Hindlimb muscle (tissue), 1 donor: Measurements from ENCODE around the gene AUNIP. TPM values are rescaled to one million over a fixed set of nuclear protein-coding genes. Genes with fewer than 3 reads are reported as not detected.

Experiments
- DNase-seq: peaks from one replicate; pipeline ENCODE4 v3.0.0-alpha.2; 2013
- polyA plus RNA-seq: library from polyadenylated mRNA; unstranded; fragments of 120-200 nt; gene quantifications from one replicate; pipeline ENCODE4 v1.2.1, GENCODE V29; 2013; ENCODE audit not compliant: insufficient read length

The AUNIP gene
- polyA plus RNA-seq: 0.92 TPM

GRCh38 chr1:25858906-25859789 lies at the start of gene AUNIP:
TSS of gene AUNIP (minus strand) at chr1:25859457. CDS start at chr1:25859357, 100 bp downstream.
- DNase-seq: peak; percentile 89

DNA sequence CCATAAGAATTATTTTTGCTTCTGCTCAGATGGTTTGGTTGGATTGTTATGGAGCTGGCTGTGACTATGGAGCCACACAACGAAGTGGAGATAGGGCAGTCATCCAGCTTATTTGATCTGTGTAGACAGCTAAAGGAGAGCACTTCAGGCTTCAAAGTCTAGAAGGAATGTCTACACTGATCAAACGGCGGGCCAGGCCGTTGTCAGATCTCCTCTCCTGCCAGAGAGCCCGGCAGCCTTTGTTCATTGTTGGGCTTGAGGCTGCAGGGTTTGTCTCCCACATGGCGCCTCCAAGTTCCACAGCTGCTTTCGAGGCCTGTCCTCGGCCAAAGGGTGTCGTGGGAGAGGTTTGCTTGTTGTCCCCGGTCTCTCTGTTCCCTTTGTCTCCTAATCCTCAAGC lies 49.8 kb upstream of the AUNIP start:
- DNase-seq: no peak

DNA sequence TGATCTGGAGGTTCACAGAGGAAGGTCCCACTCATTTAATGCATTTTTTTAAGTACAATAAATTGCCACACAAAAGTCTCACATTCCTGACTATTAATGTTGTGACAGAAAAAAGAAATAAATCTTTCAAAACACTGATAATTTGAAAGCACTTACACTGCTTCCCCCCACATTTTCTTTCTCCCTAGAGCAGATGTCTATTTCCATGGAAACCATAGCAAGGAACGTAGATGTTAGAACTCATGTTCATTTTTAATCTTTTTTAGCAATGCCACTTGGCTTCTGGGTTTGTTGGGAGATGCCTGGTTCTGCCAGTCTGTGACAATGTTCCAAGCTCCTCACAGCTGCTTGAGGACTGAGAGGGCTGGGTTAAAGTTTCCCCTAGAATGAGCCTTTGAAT lies 48.9 kb upstream of the AUNIP start:
- no peak for DNase-seq

- DNase-seq: no peak
These were observed 48.3 kb upstream of the AUNIP start for GRCh38 chr1:25907601-25908000.

DNA sequence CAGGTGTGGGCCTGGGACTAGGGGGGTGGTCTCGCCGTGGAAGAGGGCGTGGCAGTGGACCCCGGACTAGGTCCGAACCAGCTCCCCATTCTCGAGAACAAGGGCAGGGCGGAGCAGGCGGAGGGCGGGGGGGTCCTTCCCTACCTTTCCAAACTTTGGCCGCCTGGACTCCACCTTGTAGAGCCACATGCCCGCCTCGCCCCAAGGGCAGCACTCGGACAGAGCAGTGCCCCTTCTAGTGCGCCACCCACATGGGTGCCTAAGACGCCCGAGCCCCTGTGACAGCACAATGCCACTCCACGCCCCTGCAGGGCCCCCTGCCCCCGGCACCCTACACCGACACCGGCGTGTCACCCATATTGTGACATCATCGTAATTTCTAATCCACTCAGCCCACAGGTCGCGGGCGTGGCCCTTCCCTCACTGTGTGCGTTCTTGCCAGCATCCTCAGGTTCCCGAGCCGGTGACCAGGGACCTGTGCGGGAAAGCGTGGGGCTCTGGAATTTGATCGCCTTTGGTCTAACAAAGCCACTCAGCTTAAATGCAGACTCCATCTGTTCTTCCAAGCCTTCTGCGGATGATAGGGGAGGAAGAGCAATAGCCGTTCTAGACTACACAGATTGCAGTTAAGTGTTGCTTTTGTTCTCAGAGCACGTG lies 47.5 kb upstream of the AUNIP start:
- DNase-seq: no peak

GRCh38 chr1:25905680-25906643 lies 46.7 kb upstream of the AUNIP start, which contains the start of gene STMN1:
TSS of gene STMN1 (minus strand) at chr1:25906419. CDS start at chr1:25904676, 1,743 bp downstream.
- DNase-seq: peak; percentile 96

DNA sequence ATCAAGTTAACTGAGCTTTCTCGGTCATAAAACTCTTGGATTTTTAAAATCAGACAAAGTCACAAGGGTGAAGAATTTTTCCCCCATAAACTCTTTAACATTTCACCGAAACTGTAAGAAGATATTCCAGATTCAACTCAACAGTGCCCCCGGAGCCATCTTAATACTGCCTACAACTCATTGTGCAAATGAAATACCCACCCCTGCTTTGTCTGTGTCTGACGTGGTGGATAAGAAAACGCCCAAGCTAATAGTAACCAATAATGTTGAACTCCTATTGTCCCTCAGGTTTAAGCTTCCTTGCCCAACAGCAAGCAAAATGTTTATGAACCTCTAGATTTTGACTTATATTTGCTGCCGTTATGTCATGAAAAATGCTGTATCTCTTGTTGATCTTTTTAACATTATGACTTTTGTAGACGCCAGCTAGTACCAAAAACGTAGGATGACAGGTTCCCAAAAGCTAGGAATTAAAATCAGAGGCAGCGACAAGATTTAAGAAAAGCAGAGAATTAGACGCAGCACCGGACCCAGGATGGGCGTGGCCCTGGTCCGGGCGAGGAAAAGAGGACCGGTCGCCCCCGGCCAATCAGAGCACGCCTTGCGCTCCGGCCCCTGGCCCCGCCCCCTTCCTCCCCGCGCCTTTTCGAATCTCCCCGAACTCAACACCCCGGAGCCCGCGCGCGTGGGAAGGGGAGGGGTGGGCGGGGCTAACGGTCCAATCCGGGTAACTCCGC lies 45.9 kb upstream of the AUNIP start:
- DNase-seq: peak; percentile 93

DNA sequence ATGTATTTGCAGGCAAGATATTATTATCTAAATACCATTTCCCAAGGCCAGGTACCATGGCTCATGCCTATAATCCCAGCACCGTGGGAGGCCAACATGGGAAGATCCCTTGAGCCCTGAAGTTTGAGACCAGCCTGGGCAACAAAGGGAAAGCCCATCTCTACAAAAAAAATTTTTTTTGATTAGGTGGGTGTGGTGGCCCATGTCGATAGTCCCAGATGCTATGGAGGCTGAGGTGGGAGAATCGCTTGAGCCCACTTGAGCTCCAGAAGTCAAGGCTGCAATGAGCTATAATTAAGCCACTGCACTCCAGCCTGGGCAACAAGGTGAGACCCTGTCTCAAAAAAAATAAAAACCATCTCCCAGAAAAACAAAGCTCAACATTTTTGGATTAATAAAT lies 44.7 kb upstream of the AUNIP start:
- no peak for DNase-seq

GRCh38 chr1:25902462-25902861 lies 43.2 kb upstream of the AUNIP start:
- no peak for DNase-seq

DNA sequence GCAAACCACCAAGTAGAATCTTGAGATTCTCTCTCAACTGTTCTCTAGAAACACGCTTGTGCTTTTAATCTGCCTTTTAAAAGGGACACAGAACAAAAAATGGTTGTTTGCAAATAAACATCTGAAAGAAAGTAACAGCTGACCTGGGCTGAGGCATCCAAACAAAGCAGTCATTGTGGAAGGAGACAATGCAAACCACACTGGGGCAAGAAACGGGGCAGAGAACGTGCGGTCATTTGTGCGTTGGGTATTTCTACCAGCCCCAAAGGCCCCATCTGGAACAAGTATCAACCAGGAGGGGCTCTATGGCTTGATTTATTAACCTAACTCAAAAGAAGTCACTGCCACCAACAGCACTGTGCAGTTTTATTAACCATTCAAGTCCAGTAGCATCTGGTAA lies 41.0 kb upstream of the AUNIP start:
- no peak for DNase-seq

- no peak for DNase-seq
These were observed 40.5 kb upstream of the AUNIP start for GRCh38 chr1:25899792-25900191.

- no peak for DNase-seq
These were observed 39.2 kb upstream of the AUNIP start for GRCh38 chr1:25898223-25899015.

- DNase-seq: no peak
These were observed 38.5 kb upstream of the AUNIP start for GRCh38 chr1:25897754-25898153.

GRCh38 chr1:25896266-25896665 lies 37.0 kb upstream of the AUNIP start:
- DNase-seq: no peak

DNA sequence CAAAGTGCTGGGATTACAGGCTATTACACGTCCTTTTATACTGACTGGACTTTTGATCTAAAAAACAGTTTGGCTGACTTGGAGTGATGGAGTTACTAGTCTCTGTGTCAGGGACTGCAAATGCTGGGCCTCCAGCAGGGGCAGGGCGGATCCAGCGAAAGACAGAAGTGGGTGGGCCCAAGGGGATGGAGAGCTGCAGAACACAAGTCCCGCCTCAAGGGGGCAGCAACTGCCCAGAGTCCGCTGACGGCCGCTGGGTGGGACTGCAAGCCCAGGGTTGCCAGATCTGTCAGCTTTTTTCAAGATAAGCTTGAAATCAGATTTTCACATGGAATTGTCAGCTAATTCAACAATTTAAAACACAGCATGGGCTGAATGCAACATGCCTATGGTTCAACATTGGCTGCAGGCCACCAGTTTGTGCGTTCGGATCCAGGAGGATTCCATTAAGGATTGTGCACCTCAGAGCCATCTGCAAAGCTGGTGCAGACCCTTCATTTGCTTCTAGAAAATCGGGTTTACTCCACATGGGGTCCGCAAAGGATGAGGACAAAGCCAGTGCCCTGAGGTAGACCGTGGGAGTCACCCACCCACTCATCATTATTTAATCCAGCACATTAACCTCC lies 36.2 kb upstream of the AUNIP start:
- DNase-seq: peak; percentile 95

DNA sequence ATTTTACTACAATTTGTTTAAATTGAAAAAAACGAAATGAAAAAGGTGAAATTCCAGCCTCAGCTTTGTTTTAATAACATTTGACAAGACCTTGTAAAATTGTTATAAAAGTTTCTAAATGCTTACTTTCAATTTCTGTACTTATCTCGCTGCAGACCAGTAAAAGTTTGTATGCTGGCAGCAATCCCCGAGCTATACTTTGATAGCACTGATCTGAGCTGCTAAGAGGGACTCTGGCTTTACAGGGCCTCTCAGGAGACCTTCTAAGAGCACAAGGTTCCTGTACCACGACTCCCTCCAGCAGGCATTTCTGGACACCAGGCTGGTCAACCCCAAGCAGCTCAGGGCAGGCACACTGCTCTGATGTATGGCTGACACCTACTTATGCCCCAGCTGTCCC lies 33.9 kb upstream of the AUNIP start:
- DNase-seq: no peak

GRCh38 chr1:25891606-25892005 lies 32.3 kb upstream of the AUNIP start:
- no peak for DNase-seq

- DNase-seq: no peak
These were observed 31.2 kb upstream of the AUNIP start for GRCh38 chr1:25890239-25891034.

- DNase-seq: no peak
These were observed 30.2 kb upstream of the AUNIP start for GRCh38 chr1:25889470-25889869.
